OCI-LY7 (cell line): ENCODE results near the gene THTPA.
"Not testable (repeated sequence)": the region's sequence is repeated elsewhere in the genome, so short reads cannot be mapped to it uniquely, and the experiment has no call there.

Experiments
- EZH2phosphoT487 ChIP-seq: fragments of 200-600 bp; sonication (generic); IDR thresholded peaks from 2 replicates; pipeline ENCODE4 v1.6.1; 2018; ENCODE audit warnings: low read depth, borderline replicate concordance, mild to moderate bottlenecking, mixed run types, antibody characterized with exemption, low read length, moderate library complexity, mixed read lengths
- TF ChIP-seq, protein P1 (sequence below): fragments of 200-600 bp; sonication (generic); conservative IDR thresholded peaks from 2 replicates; pipeline ENCODE4 v1.5.1; 2014; ENCODE audit warnings: mild to moderate bottlenecking, antibody characterized with exemption, low read length, moderate library complexity, mixed read lengths

DNA sequence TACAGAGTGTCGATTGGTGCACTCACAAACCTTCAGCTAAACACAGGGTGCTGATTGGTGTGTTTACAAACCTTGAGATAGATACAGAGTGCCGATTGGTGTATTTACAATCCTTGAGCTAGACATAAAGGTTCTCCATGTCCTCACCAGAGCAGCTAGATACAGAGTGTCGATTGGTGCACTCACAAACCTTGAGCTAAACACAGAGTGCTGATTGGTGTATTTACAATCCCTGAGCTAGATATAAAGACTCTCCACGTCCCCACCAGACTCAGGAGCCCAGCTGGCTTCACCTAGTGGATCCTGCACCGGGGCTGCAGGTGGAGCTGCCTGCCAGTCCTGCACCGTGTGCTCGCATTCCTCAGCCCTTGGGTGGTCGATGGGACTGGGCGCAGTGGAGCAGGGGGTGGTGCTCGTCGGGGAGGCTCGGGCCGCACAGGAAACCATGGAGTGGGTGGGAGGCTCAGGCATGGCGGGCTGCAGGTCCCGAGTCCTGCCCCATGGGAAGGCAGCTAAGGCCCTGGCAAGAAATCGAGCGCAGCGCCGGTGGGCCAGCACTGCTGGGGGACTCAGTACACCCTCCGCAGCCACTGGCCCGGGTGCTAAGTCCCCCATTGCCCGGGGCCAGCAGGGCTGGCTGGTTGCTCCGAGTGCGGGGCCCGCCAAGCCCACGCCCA, 28.6 kb downstream of the THTPA start:
- TF ChIP-seq, protein P1, sequence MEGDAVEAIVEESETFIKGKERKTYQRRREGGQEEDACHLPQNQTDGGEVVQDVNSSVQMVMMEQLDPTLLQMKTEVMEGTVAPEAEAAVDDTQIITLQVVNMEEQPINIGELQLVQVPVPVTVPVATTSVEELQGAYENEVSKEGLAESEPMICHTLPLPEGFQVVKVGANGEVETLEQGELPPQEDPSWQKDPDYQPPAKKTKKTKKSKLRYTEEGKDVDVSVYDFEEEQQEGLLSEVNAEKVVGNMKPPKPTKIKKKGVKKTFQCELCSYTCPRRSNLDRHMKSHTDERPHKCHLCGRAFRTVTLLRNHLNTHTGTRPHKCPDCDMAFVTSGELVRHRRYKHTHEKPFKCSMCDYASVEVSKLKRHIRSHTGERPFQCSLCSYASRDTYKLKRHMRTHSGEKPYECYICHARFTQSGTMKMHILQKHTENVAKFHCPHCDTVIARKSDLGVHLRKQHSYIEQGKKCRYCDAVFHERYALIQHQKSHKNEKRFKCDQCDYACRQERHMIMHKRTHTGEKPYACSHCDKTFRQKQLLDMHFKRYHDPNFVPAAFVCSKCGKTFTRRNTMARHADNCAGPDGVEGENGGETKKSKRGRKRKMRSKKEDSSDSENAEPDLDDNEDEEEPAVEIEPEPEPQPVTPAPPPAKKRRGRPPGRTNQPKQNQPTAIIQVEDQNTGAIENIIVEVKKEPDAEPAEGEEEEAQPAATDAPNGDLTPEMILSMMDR, result not testable (repeated sequence)
- TF ChIP-seq EZH2phosphoT487, result not testable (repeated sequence)
